ENCODE measurements around the gene COL9A3. TPM values are rescaled to one million over a fixed set of nuclear protein-coding genes. Genes with fewer than 3 reads are reported as not detected.

COL9A3 gene
- total RNA-seq, 1 experiment from 2014 or later, result 8.5 TPM

- TF ChIP-seq CTCF (conservative IDR thresholded peaks at IDR 0.05) (no peak), EZH2 (IDR thresholded peaks at IDR 0.05; ENCODE audit: low read depth) (no peak)
- Histone ChIP-seq H3K9me3 (ENCODE audit: insufficient read depth, low read depth) (no peaks in the 10 kb centered on the region), H3K4me1 (replicated peaks; ENCODE audit: insufficient read depth) (peaks cover 9% of the 10 kb centered on the region), H3F3A (ENCODE audit: insufficient read depth, low read depth) (peaks cover 44% of the 10 kb centered on the region), H3K9me2 (ENCODE audit: insufficient read depth) (no peaks in the 10 kb centered on the region), H2AFZ (no peak overlapping the region), H3K27me3 (ENCODE audit: insufficient read depth, low read depth) (no peaks in the 10 kb centered on the region), H3K4me3 (no peak overlapping the region), H3K36me3 (ENCODE audit: low read depth) (no peaks in the 10 kb centered on the region), H4K20me1 (ENCODE audit: insufficient read depth) (no peaks in the 10 kb centered on the region; the same call in none of the 2 replicates), H3K27ac (no peak overlapping the region), H3K4me2 (no peak overlapping the region), H3K79me2 (ENCODE audit: low read depth) (no peaks in the 10 kb centered on the region)
- POLR2A ChIA-PET (ENCODE audit: unreplicated experiment), result interaction anchor here (0.8 kb wide), 1 partner anchor 122 kb away, joined by 5 read pairs; no protein-coding TSS in a partner anchor
- no peak for DNase-seq
- intact Hi-C loops (cut with micrococcal nuclease; ENCODE audit: unreplicated experiment), result no loop called here
- BruUV-seq (replicated peaks), result no TSS peak
- CTCF ChIA-PET, result no interaction called here
Measured at GRCh38 chr20:62878244-62879038, 61.6 kb downstream of the COL9A3 start.

- POLR2A ChIA-PET (ENCODE audit: unreplicated experiment), result no interaction called here
Measured at GRCh38 chr20:62879275-62880146, 62.7 kb downstream of the COL9A3 start.

More at GRCh38 chr20:62879275-62880146, 62.7 kb downstream of the COL9A3 start:
- Histone ChIP-seq H3K27me3 (ENCODE audit: insufficient read depth, low read depth) (no peaks in the 10 kb centered on the region), H3K27ac (no peak overlapping the region), H3K4me3 (no peak overlapping the region), H3K4me2 (no peak overlapping the region), H2AFZ (no peak overlapping the region), H3K79me2 (ENCODE audit: low read depth) (no peaks in the 10 kb centered on the region), H3K9me3 (ENCODE audit: insufficient read depth, low read depth) (no peaks in the 10 kb centered on the region), H3F3A (ENCODE audit: insufficient read depth, low read depth) (peaks cover 37% of the 10 kb centered on the region), H3K36me3 (ENCODE audit: low read depth) (no peaks in the 10 kb centered on the region), H4K20me1 (ENCODE audit: insufficient read depth) (no peaks in the 10 kb centered on the region; the same call in none of the 2 replicates), H3K9me2 (ENCODE audit: insufficient read depth) (no peaks in the 10 kb centered on the region), H3K4me1 (replicated peaks; ENCODE audit: insufficient read depth) (peaks cover 4% of the 10 kb centered on the region)
- TF ChIP-seq CTCF (conservative IDR thresholded peaks at IDR 0.05), result no peak
- DNase-seq, result no peak
- CTCF ChIA-PET, result no interaction called here
- intact Hi-C loops (cut with micrococcal nuclease; ENCODE audit: unreplicated experiment), result no loop called here
- BruUV-seq (replicated peaks), result no TSS peak

All from PC-9 (cell line).